Mesenteric fat pad (tissue), 1 donor: Measurements from ENCODE around the gene MFAP5. TPM values are rescaled to one million over a fixed set of nuclear protein-coding genes. Genes with fewer than 3 reads are reported as not detected.
"Not testable (repeated sequence)": the region's sequence is repeated elsewhere in the genome, so short reads cannot be mapped to it uniquely, and the experiment has no call there.

Experiments
- DNase-seq: peaks from one replicate; pipeline ENCODE4 v3.0.0-alpha.2; 2020; ENCODE audit warnings: low spot score
- total RNA-seq: library from RNA; stranded (reverse); fragmentation: NEBNext Ultra II Directional; extraction: Animal tissue kit (Norgen Biotek cat#: 25700); gene quantifications from one replicate; pipeline ENCODE4 v1.2.1, GENCODE V29; 2021
- donor health status: DM: yes; HTN: yes; CAD: no.

MFAP5 gene
- total RNA-seq, 1 donor from 2014 or later, result 147 TPM

DNA sequence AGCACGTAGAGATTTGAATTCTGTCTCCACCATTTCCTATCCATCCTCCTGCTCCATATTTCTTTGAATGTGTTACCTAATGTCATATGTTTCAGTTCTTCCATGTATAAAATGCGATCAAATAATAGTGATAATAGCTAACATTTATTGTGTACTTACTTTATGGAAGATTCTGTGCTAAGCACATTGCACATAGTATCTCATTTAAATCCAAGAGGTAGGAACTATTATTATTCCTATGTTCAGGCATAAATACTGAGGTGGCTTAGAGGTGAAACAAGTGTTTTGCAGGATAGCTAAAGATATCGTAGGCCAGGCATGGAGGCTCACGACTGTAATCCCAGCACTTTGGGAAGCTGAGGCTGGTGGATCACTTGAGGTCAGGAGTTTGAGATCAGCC, 32.5 kb downstream of the MFAP5 start:
- DNase-seq, result no peak

- no peak for DNase-seq
Observed at GRCh38 chr12:8629486-8630033, 33.1 kb downstream of the MFAP5 start.

- no peak for DNase-seq
Observed at GRCh38 chr12:8628731-8629130, 33.9 kb downstream of the MFAP5 start.

DNA sequence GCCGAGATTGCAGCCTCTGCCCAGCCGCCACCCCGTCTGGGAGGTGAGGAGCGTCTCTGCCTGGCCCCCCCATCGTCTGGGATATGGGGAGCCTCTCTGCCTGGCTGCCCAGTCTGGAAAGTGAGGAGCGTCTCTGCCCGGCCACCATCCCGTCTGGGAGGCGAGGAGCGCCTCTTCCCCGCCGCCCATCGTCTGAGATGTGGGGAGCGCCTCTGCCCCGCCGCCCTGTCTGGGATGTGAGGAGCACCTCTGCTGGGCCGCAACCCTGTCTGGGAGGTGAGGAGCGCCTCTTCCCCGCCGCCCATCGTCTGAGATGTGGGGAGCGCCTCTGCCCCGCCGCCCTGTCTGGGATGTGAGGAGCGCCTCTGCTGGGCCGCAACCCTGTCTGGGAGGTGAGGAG, 37.9 kb downstream of the MFAP5 start:
- DNase-seq, result not testable (repeated sequence)

GRCh38 chr12:8622646-8623045, 40.0 kb downstream of the MFAP5 start:
- DNase-seq, result no peak

GRCh38 chr12:8615206-8615605, 47.4 kb downstream of the MFAP5 start:
- DNase-seq, result no peak

DNA sequence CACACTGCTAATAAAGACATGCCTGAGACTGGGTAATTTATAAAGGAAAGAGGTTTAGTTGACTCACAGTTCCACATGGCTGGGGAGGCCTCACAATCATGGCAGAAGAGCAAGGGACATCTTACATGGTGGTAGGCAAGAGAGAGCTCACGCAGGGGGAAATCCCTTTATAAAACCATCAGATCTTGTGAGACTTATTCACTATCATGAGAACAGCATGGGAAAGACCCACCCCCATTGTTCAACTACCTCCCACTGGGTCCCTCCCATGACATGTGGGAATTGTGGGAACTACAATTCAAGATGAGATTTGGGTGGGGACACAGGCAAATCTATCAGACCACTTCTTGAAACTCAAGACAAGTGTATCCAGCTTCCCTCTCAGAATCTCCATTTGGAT, 48.7 kb downstream of the MFAP5 start:
- DNase-seq, result not testable (repeated sequence)

DNA sequence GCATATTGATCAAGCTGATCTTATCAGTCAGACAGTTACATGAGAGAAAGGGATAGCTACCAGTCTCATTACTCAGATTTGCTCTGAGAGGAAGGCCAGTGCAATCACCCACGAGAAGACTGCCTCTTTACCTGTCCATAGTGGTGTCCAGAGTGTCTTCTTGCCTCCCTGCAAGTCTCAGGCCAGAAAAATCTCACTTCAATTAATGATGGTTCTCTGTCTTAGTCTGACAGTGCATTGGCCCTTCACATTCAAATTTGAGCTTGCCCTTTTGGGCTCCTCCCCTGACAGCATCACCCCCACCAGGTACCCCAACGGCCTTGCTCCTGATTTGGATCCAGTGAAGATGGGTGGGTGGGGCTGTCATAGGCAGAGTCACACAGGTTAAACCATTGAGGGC, 50.0 kb downstream of the MFAP5 start, which contains the start of gene AICDA:
Gene AICDA (minus strand): TSS at position 231 of the 400 bp plus-strand sequence. CDS start 92 bp downstream, at position 139.
- DNase-seq, result no peak

DNA sequence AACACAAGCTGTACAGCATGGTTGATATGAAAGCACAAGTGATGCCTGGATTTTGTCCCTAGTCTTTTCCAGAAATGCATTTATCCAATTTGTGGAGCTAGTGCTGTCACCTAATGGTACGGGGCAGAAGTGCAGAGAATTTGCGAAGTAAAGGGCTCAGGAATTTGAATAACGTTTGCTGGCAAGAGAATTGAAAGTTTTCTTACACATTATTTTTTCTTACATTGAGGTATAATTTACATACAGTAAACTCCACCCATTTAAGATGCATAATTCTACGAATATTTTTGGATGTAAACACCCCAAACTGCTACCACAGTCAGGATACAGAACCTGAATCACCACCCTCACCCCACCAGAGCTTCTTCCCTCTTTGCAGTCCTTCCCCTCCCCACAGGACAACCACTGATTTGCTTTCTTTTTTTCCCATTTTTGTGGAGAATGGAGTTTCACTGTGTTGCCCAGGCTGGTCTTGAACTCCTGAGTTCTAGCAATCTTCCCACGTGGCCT, 53.5 kb downstream of the MFAP5 start:
- no peak for DNase-seq

DNA sequence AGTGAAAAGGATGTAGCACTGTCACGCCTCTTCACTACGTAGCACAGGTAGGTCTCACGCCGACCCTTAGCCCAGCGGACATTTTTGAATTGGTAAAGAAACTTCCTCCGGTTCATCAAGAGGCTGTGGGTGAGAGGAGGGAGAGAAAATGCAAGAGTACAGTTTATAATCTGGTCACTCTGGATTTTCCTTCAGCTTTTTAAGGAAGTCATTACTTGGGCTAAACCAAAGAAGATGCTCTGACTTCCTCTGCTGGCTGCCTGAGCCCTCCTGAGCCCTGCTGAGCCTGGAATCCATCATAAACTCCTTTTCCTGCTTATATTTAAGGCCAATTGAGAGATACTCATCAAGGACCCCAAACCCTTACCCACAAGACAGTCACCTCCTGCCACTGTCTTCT, 55.7 kb downstream of the MFAP5 start:
- DNase-seq, result no peak

GRCh38 chr12:8605057-8605456, 57.6 kb downstream of the MFAP5 start:
- no peak for DNase-seq

DNA sequence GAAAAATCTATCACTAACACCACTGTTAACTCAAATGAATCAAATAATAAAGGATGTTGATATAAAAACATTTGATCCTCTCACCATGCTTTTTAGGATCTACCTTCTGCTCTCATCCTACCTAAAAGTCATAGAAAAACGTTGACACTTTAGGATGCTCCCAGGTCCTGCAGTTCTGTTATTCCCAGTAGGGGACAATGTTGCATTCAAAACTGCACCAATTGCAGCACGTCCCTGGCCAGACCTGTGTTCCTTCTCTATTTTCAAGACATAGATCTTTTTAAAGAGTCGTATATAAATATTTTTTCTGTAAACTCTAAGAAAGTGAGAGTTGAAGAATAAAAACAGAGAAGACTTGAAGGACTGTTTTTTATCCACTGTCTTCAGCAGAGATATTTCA, 58.8 kb downstream of the MFAP5 start:
- no peak for DNase-seq

- DNase-seq, result no peak
Observed at GRCh38 chr12:8603286-8603685, 59.3 kb downstream of the MFAP5 start.

GRCh38 chr12:8596561-8596960, 66.1 kb downstream of the MFAP5 start:
- no peak for DNase-seq

Other genes with a start within 250 kb of the MFAP5 start
- not detected for gene CLEC6A, start 206.9 kb downstream of the MFAP5 start, total RNA-seq
- gene CLEC4D, start 149.3 kb downstream of the MFAP5 start, total RNA-seq, result 4.8 TPM
- 11.3 TPM for gene CLEC4E, start 121.9 kb downstream of the MFAP5 start, total RNA-seq
- not detected for gene AICDA, start 50.0 kb downstream of the MFAP5 start, total RNA-seq
- 40.7 TPM for gene RIMKLB, start 35.2 kb upstream of the MFAP5 start, total RNA-seq
- not detected for gene A2ML1, start 159.8 kb upstream of the MFAP5 start, total RNA-seq